ENCODE data around the gene BOD1.

BOD1 gene

GRCh38 chr5:173563246-173563645 is 53.2 kb downstream of the BOD1 start:
- Mint-ChIP-seq H3K4me3 (no peak overlapping the region), H3K27me3 (peaks cover 23% of the 10 kb centered on the region), H3K36me3 (ENCODE audit: low read depth) (no peaks in the 10 kb centered on the region), H3K9me3 (peaks cover 25% of the 10 kb centered on the region), H3K4me1 (ENCODE audit: low read depth) (no peaks in the 10 kb centered on the region), H3K27ac (no peak overlapping the region)

DNA sequence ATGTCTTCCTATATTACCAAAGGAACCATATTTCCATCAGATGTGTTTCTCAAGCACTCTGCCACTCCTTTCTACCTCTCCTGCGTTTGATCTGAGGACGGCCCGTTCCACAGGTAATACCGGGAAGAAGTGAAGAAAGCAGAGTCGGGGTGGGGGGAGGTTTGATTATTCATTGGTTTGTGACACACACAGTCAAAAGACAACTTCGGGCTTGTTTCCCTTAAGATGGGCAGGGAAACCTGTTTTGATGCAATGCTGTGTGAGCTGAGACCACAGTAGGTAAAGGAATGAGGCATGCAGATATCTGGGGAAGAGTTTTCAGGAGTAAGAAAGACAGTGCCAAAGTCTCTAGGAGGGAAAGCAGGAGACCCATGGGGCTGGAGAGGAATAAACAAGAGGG is 54.0 kb downstream of the BOD1 start:
- H3K27me3 Mint-ChIP-seq = peaks cover 22% of the 10 kb centered on the region
- no peak overlapping the region for H3K27ac Mint-ChIP-seq
- H3K9me3 Mint-ChIP-seq = peaks cover 25% of the 10 kb centered on the region
- no peak overlapping the region for H3K4me3 Mint-ChIP-seq
- H3K4me1 Mint-ChIP-seq (ENCODE audit: low read depth) = no peaks in the 10 kb centered on the region
- H3K36me3 Mint-ChIP-seq (ENCODE audit: low read depth) = no peaks in the 10 kb centered on the region
